Colonic mucosa (tissue), 4 donors: Measurements from ENCODE around the gene ROMO1. TPM values are rescaled to one million over a fixed set of nuclear protein-coding genes. Genes with fewer than 3 reads are reported as not detected.

Experiments used
- DNase-seq: peaks from one replicate; pipeline ENCODE4 v3.0.0-alpha.2; 2020
- H3K27ac ChIP-seq: fragments of 200-600 bp; one replicate; pipeline ENCODE4 v1.8.0; 2021
- H3K27me3 ChIP-seq: fragments of 200-600 bp; one replicate; pipeline ENCODE4 v1.8.0; 2021
- H3K36me3 ChIP-seq: fragments of 200-600 bp; one replicate; pipeline ENCODE4 v1.8.0; 2021
- H3K4me1 ChIP-seq: fragments of 200-600 bp; one replicate; pipeline ENCODE4 v1.8.0; 2021; ENCODE audit warnings: mild to moderate bottlenecking
- H3K4me3 ChIP-seq: fragments of 200-600 bp; one replicate; pipeline ENCODE4 v1.8.0; 2021
- H3K9ac ChIP-seq, 2 donors: one replicate each; pipeline ENCODE4 v1.7.0; 2013; ENCODE audit warnings: control low read depth in 2 of 2, low read depth in 2 of 2, low read length in 2 of 2
- H3K9me3 ChIP-seq: fragments of 200-600 bp; one replicate; pipeline ENCODE4 v1.8.0; 2021
- intact Hi-C: fragments of 100-400 bp; cut with DNase I; formaldehyde crosslinking; loops from one replicate; pipeline ENCODE4 v1.14.1; 2022
- total RNA-seq, 2 donors: library from RNA; stranded (reverse); fragmentation: NEBNext Ultra II Directional in 1 of 2; extraction: Animal tissue kit (Norgen Biotek cat#: 25700) in 1 of 2; gene quantifications; one replicate each; pipeline ENCODE4 v1.2.1, GENCODE V29; 2021
- TF ChIP-seq, protein P1 (sequence below): fragments of 200-600 bp; IDR thresholded peaks from one replicate; pipeline ENCODE4 v1.8.0; 2022; ENCODE audit warnings: antibody characterized with exemption, mild to moderate bottlenecking
- donor health status: healthy.
- donor health status: DM: no; HTN: no; CAD: no.
- donor health status: DM: no; HTN: no; CAD: no.

The ROMO1 gene
- total RNA-seq, 2 donors from 2014 or later: 189 to 268 TPM

DNA sequence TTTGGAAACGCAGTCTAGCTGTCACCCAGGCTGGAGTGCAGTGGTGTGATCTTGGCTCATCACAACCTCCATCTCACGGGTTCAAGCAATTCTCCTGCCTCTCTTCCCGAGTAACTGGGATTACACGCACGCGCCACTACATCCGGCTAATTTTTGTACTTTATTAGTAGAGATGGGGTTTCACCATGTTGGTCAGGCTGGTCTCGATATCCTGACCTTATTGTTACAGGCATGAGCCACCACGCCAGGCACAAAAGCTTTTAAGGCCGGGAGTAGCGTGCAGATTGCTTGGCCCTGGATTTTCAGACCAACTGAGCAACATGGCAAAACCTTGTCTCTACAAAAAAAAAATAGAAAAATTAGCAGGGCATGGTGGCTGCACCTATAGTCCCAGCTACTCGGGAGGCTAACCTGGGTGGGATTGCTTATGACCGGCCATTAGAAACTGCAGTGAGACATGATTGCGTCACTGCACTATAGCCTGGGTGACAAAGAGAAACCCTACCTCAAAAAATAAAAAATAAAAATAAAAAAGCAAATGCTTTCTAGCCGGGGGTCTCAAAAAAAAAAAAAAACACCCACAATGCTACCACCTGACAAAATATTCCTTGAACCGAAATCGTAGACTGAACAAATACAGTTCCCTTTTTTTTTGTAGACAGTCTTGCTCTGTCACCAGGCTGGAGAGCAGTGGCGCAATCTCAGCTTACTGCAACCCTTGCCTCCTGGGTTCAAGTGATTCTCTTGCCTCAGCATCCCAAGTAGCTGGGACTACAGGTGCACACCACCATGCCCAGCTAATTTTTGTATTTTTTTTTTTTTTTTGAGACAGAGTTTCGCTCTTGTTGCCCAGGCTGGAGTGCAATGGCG lies 27.9 kb downstream of the ROMO1 start:
- intact Hi-C loops: no loop called here
- Histone ChIP-seq H3K27ac (no peak overlapping the region), H3K27me3 (no peaks in the 10 kb centered on the region), H3K9me3 (no peaks in the 10 kb centered on the region), H3K36me3 (peaks cover 45% of the 10 kb centered on the region), H3K9ac (no peak overlapping the region), H3K4me3 (no peak overlapping the region), H3K4me1 (no peaks in the 10 kb centered on the region)
- no peak for DNase-seq
- TF ChIP-seq, protein P1, sequence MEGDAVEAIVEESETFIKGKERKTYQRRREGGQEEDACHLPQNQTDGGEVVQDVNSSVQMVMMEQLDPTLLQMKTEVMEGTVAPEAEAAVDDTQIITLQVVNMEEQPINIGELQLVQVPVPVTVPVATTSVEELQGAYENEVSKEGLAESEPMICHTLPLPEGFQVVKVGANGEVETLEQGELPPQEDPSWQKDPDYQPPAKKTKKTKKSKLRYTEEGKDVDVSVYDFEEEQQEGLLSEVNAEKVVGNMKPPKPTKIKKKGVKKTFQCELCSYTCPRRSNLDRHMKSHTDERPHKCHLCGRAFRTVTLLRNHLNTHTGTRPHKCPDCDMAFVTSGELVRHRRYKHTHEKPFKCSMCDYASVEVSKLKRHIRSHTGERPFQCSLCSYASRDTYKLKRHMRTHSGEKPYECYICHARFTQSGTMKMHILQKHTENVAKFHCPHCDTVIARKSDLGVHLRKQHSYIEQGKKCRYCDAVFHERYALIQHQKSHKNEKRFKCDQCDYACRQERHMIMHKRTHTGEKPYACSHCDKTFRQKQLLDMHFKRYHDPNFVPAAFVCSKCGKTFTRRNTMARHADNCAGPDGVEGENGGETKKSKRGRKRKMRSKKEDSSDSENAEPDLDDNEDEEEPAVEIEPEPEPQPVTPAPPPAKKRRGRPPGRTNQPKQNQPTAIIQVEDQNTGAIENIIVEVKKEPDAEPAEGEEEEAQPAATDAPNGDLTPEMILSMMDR: no peak

DNA sequence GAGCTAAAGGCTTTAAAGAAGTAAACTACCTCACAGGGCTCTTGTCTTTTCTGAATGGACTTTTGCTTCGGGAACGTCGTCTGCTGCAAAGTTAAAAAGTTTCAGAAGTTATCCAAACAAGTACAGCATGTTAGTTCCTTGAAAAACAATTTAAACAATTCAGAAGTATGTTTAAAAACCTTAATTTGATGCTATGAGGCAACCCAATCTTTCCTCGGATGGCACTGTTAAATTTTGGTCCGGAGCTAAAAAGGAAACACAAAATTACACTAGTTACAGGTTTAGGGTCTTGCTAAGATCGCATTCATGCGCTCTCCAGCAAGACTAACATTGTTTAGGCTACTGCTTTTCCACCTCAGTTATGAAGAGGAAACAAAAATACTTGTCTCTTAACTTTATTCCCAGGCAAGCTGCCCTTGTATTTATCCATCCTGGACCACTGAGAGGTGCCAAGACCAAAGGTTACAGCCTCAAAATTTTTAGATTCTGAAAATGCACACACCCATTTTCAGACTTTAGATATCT lies 30.1 kb downstream of the ROMO1 start:
- intact Hi-C loops: no loop called here

DNA sequence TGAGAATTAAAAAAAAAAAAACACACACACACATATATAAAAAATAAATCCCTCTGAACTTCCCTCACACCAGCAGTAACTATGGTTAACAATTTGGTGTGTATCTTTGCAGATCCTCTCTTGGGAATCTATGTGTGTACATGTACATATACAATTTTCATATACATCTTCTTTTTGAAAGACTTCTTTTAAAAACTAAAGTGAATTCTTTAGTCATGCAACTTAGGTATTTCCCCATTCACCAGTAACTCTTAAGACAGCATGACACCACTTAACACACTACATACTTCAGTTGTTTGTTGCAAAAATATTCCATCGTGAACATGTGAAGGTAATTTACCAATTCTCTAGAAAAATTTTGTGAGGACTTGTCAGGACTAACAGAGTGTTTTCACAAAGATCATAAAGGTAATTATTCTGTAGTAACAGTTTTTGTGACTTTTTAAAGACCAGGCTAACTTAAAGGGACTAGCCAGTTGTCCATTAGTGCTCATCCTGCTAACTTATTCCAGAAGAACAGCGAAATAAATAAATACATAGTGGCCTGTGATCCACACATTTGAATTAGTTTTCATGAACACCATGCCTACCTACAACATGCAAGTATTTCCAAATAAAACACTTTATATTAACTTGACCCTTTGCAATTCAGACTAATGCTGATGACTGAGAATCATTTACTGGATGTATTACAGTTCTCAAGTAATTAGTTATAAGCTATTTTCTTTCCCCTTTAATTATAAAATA lies 30.8 kb downstream of the ROMO1 start:
- no peak for DNase-seq
- Histone ChIP-seq H3K9me3 (no peaks in the 10 kb centered on the region), H3K4me1 (no peaks in the 10 kb centered on the region), H3K27ac (no peak overlapping the region), H3K36me3 (peaks cover 44% of the 10 kb centered on the region), H3K27me3 (no peaks in the 10 kb centered on the region), H3K4me3 (no peak overlapping the region), H3K9ac (no peak overlapping the region)
- intact Hi-C loops: no loop called here
- TF ChIP-seq, protein P1: no peak

More for the DNA sequence above, 30.1 kb downstream of the ROMO1 start:
- Histone ChIP-seq H3K27ac (no peak overlapping the region), H3K9ac (no peak overlapping the region), H3K36me3 (peaks cover 48% of the 10 kb centered on the region), H3K4me3 (no peak overlapping the region), H3K27me3 (no peaks in the 10 kb centered on the region), H3K4me1 (no peaks in the 10 kb centered on the region), H3K9me3 (no peaks in the 10 kb centered on the region)
- TF ChIP-seq, protein P1: no peak
- DNase-seq: no peak

DNA sequence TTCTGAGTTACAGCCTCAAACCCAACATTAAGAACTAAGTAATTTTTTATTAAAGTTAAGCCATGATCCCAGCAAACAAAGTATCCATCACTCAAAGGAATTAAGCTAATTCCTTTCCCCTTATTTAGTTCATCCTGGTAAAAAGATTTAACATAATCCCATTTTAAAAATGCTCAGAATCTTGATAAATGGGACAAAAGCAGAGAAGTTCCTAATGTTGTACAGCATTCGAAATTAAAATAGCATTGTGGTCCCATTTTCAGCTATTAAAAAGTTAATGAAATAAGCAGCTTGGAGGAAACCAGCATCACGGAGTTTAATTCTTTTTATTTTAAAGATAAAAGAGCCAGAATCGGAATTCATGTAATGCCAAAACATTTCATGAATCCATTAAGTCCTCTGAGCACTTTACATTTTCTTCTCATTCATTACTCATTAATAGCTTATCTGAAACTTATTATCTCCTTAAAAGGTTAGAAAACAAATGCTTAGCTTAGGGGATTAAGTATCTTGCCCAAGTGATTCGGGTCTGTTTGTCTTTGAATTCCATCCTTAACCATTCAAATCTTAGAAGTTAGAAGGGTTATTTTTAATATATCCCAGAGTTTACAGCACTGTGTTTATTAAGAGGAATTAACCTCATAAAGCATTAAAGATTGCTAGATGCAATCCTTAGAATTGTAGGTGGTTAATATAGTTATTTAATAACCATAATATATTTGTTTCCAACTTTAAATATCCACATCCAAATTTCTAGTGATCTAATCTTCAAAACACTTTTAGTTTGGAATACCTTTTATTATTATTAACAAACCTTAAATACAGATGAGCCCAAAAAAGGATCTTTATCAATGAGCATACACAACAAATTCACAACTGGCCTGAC lies 31.6 kb downstream of the ROMO1 start:
- no peak for DNase-seq
- TF ChIP-seq, protein P1: no peak
- H3K9me3 ChIP-seq: no peaks in the 10 kb centered on the region
- intact Hi-C loops: no loop called here
- H3K36me3 ChIP-seq: peaks cover 45% of the 10 kb centered on the region
- no peak overlapping the region for H3K4me3 ChIP-seq
- H3K4me1 ChIP-seq: no peaks in the 10 kb centered on the region
- no peaks in the 10 kb centered on the region for H3K27me3 ChIP-seq
- no peak overlapping the region for H3K9ac ChIP-seq
- H3K27ac ChIP-seq: no peak overlapping the region

DNA sequence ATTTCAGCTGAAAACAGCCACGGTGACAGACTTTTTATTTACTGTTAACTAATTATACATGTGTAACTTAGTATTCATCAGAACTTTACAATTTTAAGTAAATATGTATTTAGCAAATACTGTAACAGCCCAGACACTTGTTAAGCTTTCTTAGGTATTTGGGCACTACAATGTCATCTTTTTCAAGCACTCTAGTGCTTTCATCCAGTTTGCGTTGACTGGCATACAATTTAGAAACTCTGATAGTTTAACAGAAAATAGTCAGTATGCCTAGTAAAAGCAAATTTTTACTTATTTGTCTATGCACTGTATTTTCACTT lies 32.2 kb downstream of the ROMO1 start:
- no peaks in the 10 kb centered on the region for H3K9me3 ChIP-seq
- no peak overlapping the region for H3K27ac ChIP-seq
- TF ChIP-seq, protein P1: no peak
- no peaks in the 10 kb centered on the region for H3K4me1 ChIP-seq
- H3K36me3 ChIP-seq: peaks cover 51% of the 10 kb centered on the region
- no peak for DNase-seq
- H3K27me3 ChIP-seq: no peaks in the 10 kb centered on the region
- H3K4me3 ChIP-seq: no peak overlapping the region
- H3K9ac ChIP-seq: no peak overlapping the region
- intact Hi-C loops: no loop called here
